Activated naive CD8-positive, alpha-beta T cell (primary cell): ENCODE data around the gene LRRC34.

ENCODE experiments used
- H3K27ac Mint-ChIP-seq: one replicate; pipeline ENCODE4 v1.8.0; 2021; ENCODE audit warnings: mixed read lengths
- H3K27me3 Mint-ChIP-seq: one replicate; pipeline ENCODE4 v1.8.0; 2021; ENCODE audit warnings: mixed read lengths
- H3K36me3 Mint-ChIP-seq: one replicate; pipeline ENCODE4 v1.8.0; 2021; ENCODE audit warnings: mixed read lengths
- H3K4me1 Mint-ChIP-seq: one replicate; pipeline ENCODE4 v1.8.0; 2021; ENCODE audit warnings: low read depth, mixed read lengths
- H3K4me3 Mint-ChIP-seq: one replicate; pipeline ENCODE4 v1.8.0; 2021; ENCODE audit warnings: mild to moderate bottlenecking, mixed read lengths
- H3K9me3 Mint-ChIP-seq: one replicate; pipeline ENCODE4 v1.8.0; 2021; ENCODE audit warnings: low read depth, mixed read lengths

LRRC34 gene

GRCh38 chr3:169760479-169760878 lies 52.2 kb downstream of the LRRC34 start:
- Mint-ChIP-seq H3K27me3 (no peaks in the 10 kb centered on the region), H3K4me3 (no peak overlapping the region)

GRCh38 chr3:169759256-169759655 lies 53.4 kb downstream of the LRRC34 start:
- H3K27ac Mint-ChIP-seq: peak overlapping the region; percentile 25
- H3K27me3 Mint-ChIP-seq: no peaks in the 10 kb centered on the region
- peaks cover 35% of the 10 kb centered on the region for H3K4me1 Mint-ChIP-seq
- H3K9me3 Mint-ChIP-seq: no peaks in the 10 kb centered on the region
- peak overlapping the region; percentile 27 for H3K4me3 Mint-ChIP-seq
- H3K36me3 Mint-ChIP-seq: no peaks in the 10 kb centered on the region

More at GRCh38 chr3:169760479-169760878, 52.2 kb downstream of the LRRC34 start:
- Mint-ChIP-seq H3K9me3 (no peaks in the 10 kb centered on the region), H3K27ac (no peak overlapping the region), H3K4me1 (peaks cover 40% of the 10 kb centered on the region), H3K36me3 (no peaks in the 10 kb centered on the region)

GRCh38 chr3:169758359-169758994 lies 54.2 kb downstream of the LRRC34 start:
- H3K27me3 Mint-ChIP-seq: no peaks in the 10 kb centered on the region
- H3K9me3 Mint-ChIP-seq: no peaks in the 10 kb centered on the region
- H3K27ac Mint-ChIP-seq: peak overlapping the region; percentile 25
- H3K4me1 Mint-ChIP-seq: peaks cover 28% of the 10 kb centered on the region
- H3K4me3 Mint-ChIP-seq: no peak overlapping the region
- no peaks in the 10 kb centered on the region for H3K36me3 Mint-ChIP-seq

GRCh38 chr3:169755488-169755887 lies 57.2 kb downstream of the LRRC34 start:
- Mint-ChIP-seq H3K36me3 (no peaks in the 10 kb centered on the region), H3K4me1 (peaks cover 19% of the 10 kb centered on the region), H3K27me3 (no peaks in the 10 kb centered on the region), H3K27ac (no peak overlapping the region), H3K4me3 (no peak overlapping the region), H3K9me3 (no peaks in the 10 kb centered on the region)

GRCh38 chr3:169754711-169755110 lies 58.0 kb downstream of the LRRC34 start:
- peaks cover 16% of the 10 kb centered on the region for H3K4me1 Mint-ChIP-seq
- H3K27ac Mint-ChIP-seq: no peak overlapping the region
- no peaks in the 10 kb centered on the region for H3K36me3 Mint-ChIP-seq
- H3K4me3 Mint-ChIP-seq: no peak overlapping the region
- no peaks in the 10 kb centered on the region for H3K9me3 Mint-ChIP-seq
- H3K27me3 Mint-ChIP-seq: no peaks in the 10 kb centered on the region

GRCh38 chr3:169751875-169752274 lies 60.8 kb downstream of the LRRC34 start:
- Mint-ChIP-seq H3K36me3 (no peaks in the 10 kb centered on the region), H3K9me3 (no peaks in the 10 kb centered on the region), H3K4me1 (peaks cover 7% of the 10 kb centered on the region), H3K27ac (no peak overlapping the region), H3K4me3 (no peak overlapping the region), H3K27me3 (peaks cover 10% of the 10 kb centered on the region)

- Mint-ChIP-seq H3K4me3 (no peak overlapping the region), H3K9me3 (no peaks in the 10 kb centered on the region), H3K27ac (no peak overlapping the region)
These were observed 62.0 kb downstream of the LRRC34 start for GRCh38 chr3:169750665-169751064.

GRCh38 chr3:169748670-169749069 lies 64.0 kb downstream of the LRRC34 start:
- Mint-ChIP-seq H3K27ac (no peak overlapping the region), H3K36me3 (no peaks in the 10 kb centered on the region), H3K4me3 (no peak overlapping the region), H3K9me3 (no peaks in the 10 kb centered on the region), H3K27me3 (peaks cover 15% of the 10 kb centered on the region), H3K4me1 (peaks cover 7% of the 10 kb centered on the region)

More at GRCh38 chr3:169750665-169751064, 62.0 kb downstream of the LRRC34 start:
- Mint-ChIP-seq H3K4me1 (peaks cover 7% of the 10 kb centered on the region), H3K36me3 (no peaks in the 10 kb centered on the region), H3K27me3 (peaks cover 15% of the 10 kb centered on the region)

- Mint-ChIP-seq H3K4me3 (no peak overlapping the region), H3K27me3 (peaks cover 15% of the 10 kb centered on the region), H3K36me3 (no peaks in the 10 kb centered on the region)
These were observed 65.8 kb downstream of the LRRC34 start for GRCh38 chr3:169746924-169747323.

GRCh38 chr3:169744366-169745054 lies 68.2 kb downstream of the LRRC34 start:
- Mint-ChIP-seq H3K27me3 (peaks cover 15% of the 10 kb centered on the region), H3K4me3 (no peak overlapping the region), H3K4me1 (peaks cover 7% of the 10 kb centered on the region), H3K36me3 (no peaks in the 10 kb centered on the region), H3K9me3 (no peaks in the 10 kb centered on the region), H3K27ac (no peak overlapping the region)

More at GRCh38 chr3:169746924-169747323, 65.8 kb downstream of the LRRC34 start:
- Mint-ChIP-seq H3K9me3 (no peaks in the 10 kb centered on the region), H3K4me1 (peaks cover 7% of the 10 kb centered on the region), H3K27ac (no peak overlapping the region)
